Cerebellar nuclear complex (tissue), 1 donor: Measurements from ENCODE around the gene TBC1D2B.
"Not testable (repeated sequence)": the region's sequence is repeated elsewhere in the genome, so short reads cannot be mapped to it uniquely, and the experiment has no call there.

Experiments used
- DNase-seq, 2 experiments: peaks; one replicate each; lab custom pipeline; 2025; lab: John Stamatoyannopoulos, UW

The TBC1D2B gene

DNA sequence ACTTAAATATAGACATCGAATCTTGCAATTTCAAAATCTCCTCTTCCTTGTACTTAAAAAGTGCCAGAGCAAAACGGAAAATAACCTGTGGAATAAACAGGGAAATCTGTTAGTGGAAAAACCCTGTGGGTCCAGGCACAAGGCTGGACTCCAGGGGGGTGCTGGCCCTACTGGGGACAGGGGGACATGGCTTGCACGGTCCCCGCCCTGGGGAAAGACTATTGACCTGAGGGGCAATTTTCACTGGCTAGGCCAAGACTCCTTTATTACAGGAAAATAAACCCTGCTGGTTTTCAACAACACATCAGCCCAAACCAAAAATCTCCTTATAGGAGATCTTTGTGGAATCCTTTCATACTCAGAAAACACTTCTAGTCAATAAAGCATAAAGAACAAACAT is 75.9 kb downstream of the TBC1D2B start:
- no peak for DNase-seq

DNA sequence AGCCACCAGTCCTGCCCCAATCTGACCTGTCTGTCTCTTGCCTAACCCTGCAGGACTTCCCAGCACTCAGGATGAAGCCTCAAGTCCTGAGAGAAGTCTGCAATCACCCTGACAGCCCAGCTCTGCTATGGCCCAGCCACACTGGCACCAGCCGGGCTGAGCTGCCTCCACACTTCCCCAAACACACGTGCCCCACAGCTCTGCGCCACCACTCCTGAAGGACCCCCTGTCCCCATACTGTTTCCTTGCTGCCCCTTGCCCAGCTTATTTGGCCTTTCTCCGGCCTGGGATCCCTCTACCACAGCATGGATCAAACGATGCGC is 76.6 kb downstream of the TBC1D2B start:
- DNase-seq = no peak

DNA sequence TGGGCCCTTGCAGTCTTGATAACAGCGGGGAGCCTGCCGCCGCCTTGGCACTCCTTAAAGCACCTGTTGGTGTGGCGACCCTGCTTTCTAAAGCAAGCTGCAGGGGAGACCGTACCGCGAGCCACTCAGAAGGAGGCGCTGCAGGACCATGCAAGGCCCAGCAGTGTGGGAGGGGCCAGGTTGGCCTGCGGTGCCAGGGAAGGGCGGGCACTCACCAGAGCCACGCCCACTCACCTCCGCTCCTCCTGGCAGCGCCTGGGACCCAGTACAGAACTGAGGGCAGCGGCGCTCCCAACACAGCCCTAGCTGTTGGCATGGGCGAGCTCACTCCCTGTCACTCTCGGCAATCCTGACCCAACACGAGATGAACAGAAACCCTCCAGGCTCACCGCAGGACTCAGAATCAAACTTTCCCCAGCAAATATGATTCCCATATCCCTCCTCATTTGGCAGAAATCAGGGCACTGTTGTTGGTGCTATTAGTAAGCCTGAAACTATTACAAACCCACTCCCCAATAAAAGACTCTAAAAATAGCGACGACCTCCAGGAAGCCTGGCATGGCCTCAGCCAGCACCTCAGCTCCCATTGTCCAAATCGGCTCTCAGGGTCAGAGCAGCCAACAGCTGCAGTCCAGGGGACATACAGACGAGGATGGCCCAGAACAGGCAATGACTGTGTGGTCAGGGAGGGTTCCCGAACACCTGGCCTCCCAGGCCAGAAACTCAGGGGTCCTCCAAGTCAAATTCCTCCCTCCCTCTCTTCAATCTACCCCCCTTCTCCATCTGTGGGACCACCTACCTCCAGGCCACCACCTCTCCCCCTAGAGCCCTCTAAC is 77.2 kb downstream of the TBC1D2B start:
- DNase-seq = no peak

DNA sequence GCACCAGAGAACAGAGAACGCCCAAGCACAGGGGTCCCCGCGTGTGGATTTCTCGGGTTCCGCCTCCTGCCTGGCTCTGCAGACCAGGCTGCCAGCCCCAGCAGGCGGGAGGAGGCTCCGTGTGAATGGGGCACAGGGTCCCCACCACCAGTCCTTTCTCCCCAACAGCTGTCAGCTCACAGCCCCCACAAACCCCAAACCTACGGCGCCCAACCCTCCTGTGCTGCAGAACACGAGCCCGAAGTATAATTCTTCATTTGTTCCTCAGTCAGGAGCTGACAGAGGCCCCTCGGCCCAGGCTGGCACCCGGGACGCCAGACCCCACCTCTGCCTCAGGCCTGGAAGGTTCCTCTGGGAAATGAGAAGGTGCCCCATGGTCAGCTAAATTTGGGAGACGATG is 78.0 kb downstream of the TBC1D2B start:
- no peak for DNase-seq

DNA sequence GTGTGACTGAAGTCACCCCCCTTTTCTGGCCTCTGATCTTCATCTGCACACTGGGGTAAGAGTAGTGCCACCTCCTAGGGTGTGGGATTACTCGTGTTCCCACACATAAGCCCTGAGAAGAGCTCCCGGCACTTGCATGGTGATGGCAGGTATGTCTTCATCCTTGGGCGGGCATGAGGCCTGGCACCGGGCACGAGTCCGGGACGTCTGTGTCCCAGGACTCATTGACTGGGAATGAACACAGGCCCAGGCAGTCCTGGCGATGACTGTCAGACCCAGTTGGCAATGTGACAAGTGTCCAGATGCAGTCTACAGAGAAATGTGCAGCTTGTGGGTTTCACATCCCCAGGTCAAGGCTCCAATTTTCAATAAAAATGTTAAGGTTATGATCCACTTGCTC is 78.9 kb downstream of the TBC1D2B start:
- DNase-seq = no peak

GRCh38 chr15:77997761-77998554 is 79.6 kb downstream of the TBC1D2B start:
- DNase-seq = not testable (repeated sequence)

- not testable (repeated sequence) for DNase-seq
Measured at GRCh38 chr15:77997221-77997620, 80.3 kb downstream of the TBC1D2B start.

DNA sequence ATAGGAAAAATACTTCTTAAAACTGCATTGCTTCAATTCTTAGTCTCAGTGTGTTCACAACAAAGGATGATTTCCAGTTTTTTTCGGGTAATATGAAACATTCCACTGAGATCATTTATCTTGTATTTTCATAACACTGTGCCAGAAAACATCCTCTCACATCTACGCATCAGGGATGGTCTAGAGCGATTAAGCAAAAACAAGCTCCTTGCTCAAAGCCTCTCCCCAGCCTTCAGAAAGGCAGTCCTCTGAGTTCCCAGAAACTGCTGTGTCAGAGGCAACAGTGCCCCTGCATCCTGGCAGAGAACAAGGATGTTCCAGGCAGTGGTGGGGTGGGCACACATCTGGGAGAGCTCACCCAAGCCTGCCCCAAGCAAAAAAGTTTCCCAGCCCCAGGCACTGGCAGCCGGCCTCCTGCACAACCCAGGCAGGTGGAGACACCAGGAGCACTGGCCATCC is 80.8 kb downstream of the TBC1D2B start:
- not testable (repeated sequence) for DNase-seq

- not testable (repeated sequence) for DNase-seq
Measured at GRCh38 chr15:77996226-77996625, 81.3 kb downstream of the TBC1D2B start.

GRCh38 chr15:77995537-77995918 is 82.0 kb downstream of the TBC1D2B start:
- DNase-seq = not testable (repeated sequence)

- DNase-seq = not testable (repeated sequence)
Measured at GRCh38 chr15:77994893-77995536, 82.5 kb downstream of the TBC1D2B start.

DNA sequence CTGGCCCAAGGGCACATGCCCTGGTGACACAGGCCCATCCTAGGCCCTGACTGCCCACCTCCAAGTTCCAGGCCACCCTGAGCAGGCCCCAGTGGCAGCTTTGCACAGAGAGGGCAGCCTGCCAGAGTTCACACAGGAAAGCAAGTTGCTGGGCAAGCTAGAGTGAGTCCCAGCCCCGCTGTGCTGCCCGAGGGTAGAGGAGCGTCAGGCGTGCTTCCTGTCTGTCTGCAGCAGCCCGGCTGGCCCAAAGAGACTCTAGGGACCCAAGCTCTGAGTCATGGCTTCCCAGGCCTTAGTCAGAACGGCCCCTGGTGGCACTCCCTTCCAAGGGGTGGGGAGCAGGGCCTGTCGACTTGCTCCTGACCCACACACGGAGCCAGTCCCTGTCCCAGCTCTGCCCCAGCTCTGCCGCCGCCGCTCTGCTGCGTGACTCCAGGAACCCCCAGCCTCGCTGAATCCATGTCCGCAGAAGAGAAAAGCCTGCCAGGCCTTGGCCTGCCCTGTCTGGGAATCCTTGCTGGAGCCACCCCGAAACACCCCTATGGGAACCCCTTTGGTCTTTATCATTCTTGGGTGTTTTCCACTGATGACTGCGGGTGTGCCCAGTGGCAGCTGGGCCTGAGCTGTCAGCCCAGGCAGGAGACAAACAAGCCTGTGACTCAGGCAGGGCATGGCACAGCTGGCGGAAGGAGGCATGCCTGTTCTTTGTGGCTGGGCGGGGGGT is 83.4 kb downstream of the TBC1D2B start:
- not testable (repeated sequence) for DNase-seq

GRCh38 chr15:77993374-77993911 is 84.1 kb downstream of the TBC1D2B start:
- no peak for DNase-seq

- DNase-seq = no peak
Measured at GRCh38 chr15:77992356-77993222, 84.9 kb downstream of the TBC1D2B start.

DNA sequence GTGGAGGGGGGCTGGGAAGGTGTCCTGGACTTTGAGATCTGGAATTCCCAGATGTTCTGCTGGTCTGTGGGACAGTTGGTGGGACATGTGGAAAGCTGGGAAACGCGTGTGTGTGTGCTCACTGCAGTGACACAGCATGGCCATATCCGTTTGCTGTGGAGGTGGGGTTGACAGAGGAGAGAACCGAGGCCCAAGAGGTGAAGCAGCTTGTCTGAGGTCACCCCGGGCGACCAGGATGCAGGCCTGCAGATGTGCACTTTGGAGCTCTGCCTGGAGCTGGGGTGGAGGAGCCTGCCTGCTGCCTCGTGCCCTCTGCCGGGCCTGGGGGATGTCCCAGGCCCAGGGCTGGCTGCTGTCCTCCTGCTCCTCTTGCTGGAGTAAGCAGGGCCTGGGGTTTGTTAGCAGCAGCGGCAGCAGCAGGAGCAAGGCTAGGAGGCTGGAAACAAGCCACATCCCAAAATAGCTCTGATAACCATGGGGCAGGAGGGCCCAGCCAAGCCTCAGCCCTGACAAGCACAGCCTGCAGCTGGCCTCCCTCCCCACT is 85.8 kb downstream of the TBC1D2B start:
- peak in 1 of 2 experiments; percentile 35 for DNase-seq

DNA sequence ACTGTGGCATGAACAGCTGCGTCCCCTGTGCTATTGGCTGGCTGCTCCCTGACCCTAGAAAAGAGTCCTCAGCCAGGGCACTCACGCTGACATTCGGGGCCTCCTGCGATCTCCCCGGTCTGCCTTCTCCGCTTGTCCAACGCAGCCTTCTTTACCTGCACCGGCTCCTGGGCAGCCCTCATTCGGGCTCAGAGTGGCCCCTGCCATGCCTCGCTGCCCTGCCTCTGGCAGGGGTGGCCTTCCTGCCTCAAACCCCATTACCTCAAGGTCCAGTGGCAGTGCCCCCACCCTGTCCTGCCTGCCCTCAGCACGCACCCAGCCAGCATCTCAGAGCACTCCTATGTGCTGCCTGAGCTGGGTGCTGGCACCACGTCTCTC is 86.5 kb downstream of the TBC1D2B start:
- DNase-seq = no peak

DNA sequence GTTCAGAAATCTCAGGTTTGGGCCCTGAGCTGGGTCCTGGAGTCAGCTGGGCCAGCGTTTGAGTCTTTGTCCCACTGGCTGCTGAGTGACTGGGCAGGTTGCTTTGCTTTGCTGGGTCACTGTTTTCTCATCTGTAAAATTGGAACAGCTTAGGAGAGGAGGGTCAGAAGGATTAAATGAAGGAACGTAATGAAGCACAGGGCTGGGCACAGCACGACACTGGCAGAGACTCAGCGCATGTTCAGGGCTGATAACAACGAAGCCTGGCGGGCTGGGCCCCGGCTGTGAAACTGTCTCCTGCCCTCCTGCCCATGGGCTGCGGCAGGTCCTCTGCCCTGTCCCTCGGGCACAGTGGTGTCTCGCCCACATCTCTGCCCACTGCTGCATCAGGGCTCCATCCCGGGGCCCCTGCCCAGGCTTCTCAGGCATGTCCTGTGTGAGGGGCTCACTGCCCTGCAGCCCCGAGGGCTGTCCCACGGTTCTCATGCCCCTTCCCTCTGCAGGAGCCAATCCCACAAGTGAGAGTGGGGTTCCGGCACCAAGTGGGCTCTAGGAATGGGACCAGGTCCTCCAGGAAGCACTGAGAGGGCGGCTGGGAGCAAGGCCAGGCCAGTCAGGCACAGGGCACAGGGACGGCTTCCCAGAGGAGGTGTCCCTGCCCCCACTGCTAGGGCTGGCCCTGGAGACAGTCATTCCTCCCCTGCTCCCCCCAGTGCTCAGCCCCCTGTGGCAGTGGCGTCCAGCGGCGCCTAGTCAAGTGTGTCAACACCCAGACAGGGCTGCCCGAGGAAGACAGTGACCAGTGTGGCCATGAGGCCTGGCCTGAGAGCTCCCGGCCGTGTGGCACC is 88.0 kb downstream of the TBC1D2B start:
- DNase-seq = no peak

DNA sequence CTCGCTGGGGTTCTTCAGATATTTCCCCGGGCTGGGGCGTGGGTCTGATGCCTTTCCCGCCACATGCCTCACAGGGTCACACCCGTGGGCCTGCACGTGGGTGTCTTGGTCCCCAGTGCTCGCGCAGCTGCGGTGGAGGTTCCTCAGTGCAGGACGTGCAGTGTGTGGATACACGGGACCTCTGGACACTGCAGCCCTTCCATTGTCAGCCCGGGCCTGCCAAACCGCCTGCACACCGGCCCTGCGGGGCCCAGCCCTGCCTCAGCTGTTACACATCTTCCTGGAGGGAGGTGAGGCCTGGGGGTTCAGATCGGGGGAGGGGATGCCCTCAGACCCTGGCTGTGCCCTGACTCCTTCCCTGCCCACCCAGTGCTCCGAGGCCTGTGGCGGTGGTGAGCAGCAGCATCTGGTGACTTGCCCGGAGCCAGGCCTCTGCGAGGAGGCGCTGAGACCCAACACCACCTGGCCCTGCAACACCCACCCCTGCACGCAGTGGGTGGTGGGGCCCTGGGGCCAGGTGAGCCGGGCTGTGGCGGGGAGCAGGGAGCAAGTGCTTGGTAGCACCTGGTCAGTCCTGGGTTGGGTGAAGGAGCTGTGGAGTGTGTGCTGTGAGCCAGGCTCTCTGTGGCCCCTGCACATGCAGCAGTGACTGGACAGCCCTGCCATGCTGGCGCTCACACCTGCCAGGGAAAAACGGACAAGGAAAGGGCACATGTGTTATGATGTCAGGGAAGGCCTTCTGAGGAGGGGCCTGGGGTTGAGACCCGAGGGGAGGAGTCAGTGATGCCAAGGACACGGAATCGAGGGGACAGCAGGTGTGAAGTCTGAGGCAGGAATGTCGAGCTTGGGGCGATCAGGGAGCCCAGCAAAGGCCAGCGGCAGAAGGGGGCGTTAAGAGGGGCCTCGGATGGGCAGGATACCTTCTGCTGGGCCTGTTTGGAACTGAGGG is 88.9 kb downstream of the TBC1D2B start:
- no peak for DNase-seq
